H1 (cell line): ENCODE data around the gene NBL1. TPM values are rescaled to one million over a fixed set of nuclear protein-coding genes. Genes with fewer than 3 reads are reported as not detected.

Experiments
- BCL11A ChIP-seq, 2 experiments: IDR thresholded peaks; one replicate each; pipeline ENCODE4 v1.6.1; 2011; ENCODE audit warnings: low read depth in 2 of 2, low read length in 2 of 2, mild to moderate bottlenecking in 2 of 2
- CHD1 ChIP-seq: IDR thresholded peaks from 2 replicates; pipeline ENCODE4 v1.6.1; 2012; ENCODE audit warnings: low read depth, low read length, improper control_type of control experiment
- SP2 ChIP-seq: IDR thresholded peaks from 2 replicates; pipeline ENCODE4 v1.6.1; 2012; ENCODE audit warnings: mild to moderate bottlenecking, low read length, inconsistent platforms
- polyA plus RNA-seq, 7 experiments: library from polyadenylated mRNA; depleted of rRNA in 3 of 7; stranded (reverse) in 5 of 7; unstranded in 2 of 7; fragments of >200 nt in 5 of 7; fragments of 200-250 nt in 2 of 7; gene quantifications; 1 replicate in 5 of 7; 2 replicates in 1 of 7; 4 replicates in 1 of 7; pipeline versions ENCODE4 v1.2.1 to v1.2.3, GENCODE V29; 2011 to 2013; ENCODE audit warnings: missing spikeins in 2 of 7, mixed read lengths in 2 of 7
- total RNA-seq: library from RNA; stranded (reverse); fragmentation: NEBNext Ultra II Directional; extraction: Animal tissue kit (Norgen Biotek cat#: 25700); gene quantifications from 2 replicates; pipeline ENCODE4 v1.2.1, GENCODE V29; 2021

Gene NBL1
- total and polyA plus RNA-seq, 2 of the 8 experiments (the other 6 are each of a cell fraction or from before 2014, with no cell fraction given): 8.7 to 9.7 TPM

GRCh38 chr1:19625291-19625937 is 18.7 kb upstream of the NBL1 start (continued):
- no peak for TF ChIP-seq CHD1
- TF ChIP-seq SP2: no peak
- no peak for TF ChIP-seq BCL11A (IDR thresholded peaks at IDR 0.05; ENCODE audit: low read depth in 2 of 2, low read length in 2 of 2)
